Activated CD8-positive, alpha-beta memory T cell treated with anti-CD3 and anti-CD28 coated beads for 36 hours (primary cell): ENCODE data around the gene ATP10B. TPM values are rescaled to one million over a fixed set of nuclear protein-coding genes. Genes with fewer than 3 reads are reported as not detected.

Experiments
- CTCF ChIA-PET: fragments of 350-600 bp; sonication (Branson Sonifier 250); formaldehyde crosslinking; loops from one replicate; lab custom pipeline; 2021; ENCODE audit warnings: antibody characterized with exemption; lab: Charles Lee
- POLR2A ChIA-PET: fragments of 350-600 bp; sonication (Branson Sonifier 250); formaldehyde crosslinking; loops from one replicate; lab custom pipeline; 2021; ENCODE audit warnings: antibody characterized with exemption; lab: Charles Lee
- total RNA-seq, 2 experiments: library from RNA; stranded (reverse); gene quantifications; one replicate each; pipeline ENCODE4 v1.2.3, GENCODE V29; 2021

ATP10B gene
- total RNA-seq, 2 experiments from 2014 or later = not detected

GRCh38 chr5:160604484-160604883 lies 247.5 kb downstream of the ATP10B start:
- POLR2A ChIA-PET = no interaction called here
- CTCF ChIA-PET = no interaction called here

DNA sequence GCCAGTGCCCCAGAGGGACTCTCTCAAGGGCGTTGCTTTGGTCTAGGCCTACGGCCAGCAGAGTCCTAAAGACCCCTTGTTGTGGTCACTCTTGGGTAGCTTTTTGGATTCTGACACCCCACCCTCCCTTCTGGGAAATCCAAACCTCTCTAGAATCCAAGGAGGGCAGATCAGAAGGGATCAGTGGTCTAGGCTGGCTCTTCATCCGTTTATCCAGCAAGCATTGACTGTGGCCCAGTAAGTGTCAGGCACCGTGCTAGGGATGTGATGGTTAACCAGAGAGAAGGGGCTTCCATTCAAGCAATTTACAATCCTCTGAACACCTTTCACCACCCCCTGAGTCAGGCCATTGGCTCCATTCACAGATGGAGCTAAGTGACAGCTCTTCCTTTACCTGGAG lies 249.3 kb downstream of the ATP10B start:
- POLR2A ChIA-PET = no interaction called here

GRCh38 chr5:160601046-160601445 lies 251.0 kb downstream of the ATP10B start:
- ChIA-PET POLR2A (no interaction called here), CTCF (no interaction called here)

More for the DNA sequence above, 249.3 kb downstream of the ATP10B start:
- CTCF ChIA-PET = no interaction called here

DNA sequence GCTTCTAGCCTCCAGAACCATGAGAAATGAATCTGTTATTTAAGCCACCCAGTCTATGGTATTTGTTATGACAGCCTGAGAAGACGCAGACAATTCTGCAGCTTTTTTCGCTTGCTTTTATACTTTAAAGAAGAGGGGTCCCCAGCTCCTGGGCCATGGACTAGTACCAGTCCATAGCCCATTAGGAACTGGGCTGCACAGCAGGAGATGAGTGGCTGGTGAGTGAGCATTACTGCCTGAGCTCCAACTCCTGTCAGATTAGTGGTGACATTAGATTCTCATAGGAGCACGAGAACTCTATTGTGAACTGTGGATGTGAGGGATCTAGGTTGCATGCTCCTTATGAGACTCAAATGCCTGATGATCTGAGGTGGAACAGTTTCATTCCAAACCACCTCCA lies 278.7 kb downstream of the ATP10B start:
- ChIA-PET CTCF (no interaction called here), POLR2A (no interaction called here)

GRCh38 chr5:160567031-160567705 lies 284.8 kb downstream of the ATP10B start:
- ChIA-PET CTCF (no interaction called here), POLR2A (no interaction called here)

GRCh38 chr5:160565376-160565775 lies 286.6 kb downstream of the ATP10B start:
- ChIA-PET POLR2A (no interaction called here), CTCF (interaction anchor here (1.1 to 1.4 kb wide), 2 partner anchors 12 to 20 kb away, joined by 3 read pairs; no protein-coding TSS in a partner anchor)

- ChIA-PET POLR2A (no interaction called here), CTCF (no interaction called here)
These were observed 295.2 kb downstream of the ATP10B start for GRCh38 chr5:160556846-160557245.

- POLR2A ChIA-PET = no interaction called here
- CTCF ChIA-PET = no interaction called here
These were observed 295.9 kb downstream of the ATP10B start for GRCh38 chr5:160555971-160556631.

DNA sequence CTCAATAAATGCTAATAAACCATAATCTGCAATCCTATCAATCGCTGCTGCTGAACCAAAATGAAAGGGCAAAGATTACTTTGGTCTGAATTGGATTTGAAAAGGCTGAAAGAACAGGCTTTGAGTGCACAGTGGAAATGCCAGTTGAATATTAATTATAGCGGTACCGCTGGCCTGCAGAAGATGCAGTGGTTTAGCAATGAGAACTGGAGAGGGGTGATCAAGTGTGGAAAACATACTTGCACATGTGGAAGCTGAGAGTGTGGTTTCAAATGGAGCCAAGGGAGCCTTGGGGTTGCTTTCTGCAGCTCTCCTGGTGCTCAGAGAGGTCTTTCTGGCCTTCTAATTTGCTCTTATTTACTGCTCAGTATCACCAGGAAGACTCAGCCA lies 296.4 kb downstream of the ATP10B start:
- CTCF ChIA-PET = no interaction called here
- POLR2A ChIA-PET = no interaction called here

GRCh38 chr5:160550075-160550474 lies 301.9 kb downstream of the ATP10B start:
- CTCF ChIA-PET = no interaction called here
- POLR2A ChIA-PET = no interaction called here

DNA sequence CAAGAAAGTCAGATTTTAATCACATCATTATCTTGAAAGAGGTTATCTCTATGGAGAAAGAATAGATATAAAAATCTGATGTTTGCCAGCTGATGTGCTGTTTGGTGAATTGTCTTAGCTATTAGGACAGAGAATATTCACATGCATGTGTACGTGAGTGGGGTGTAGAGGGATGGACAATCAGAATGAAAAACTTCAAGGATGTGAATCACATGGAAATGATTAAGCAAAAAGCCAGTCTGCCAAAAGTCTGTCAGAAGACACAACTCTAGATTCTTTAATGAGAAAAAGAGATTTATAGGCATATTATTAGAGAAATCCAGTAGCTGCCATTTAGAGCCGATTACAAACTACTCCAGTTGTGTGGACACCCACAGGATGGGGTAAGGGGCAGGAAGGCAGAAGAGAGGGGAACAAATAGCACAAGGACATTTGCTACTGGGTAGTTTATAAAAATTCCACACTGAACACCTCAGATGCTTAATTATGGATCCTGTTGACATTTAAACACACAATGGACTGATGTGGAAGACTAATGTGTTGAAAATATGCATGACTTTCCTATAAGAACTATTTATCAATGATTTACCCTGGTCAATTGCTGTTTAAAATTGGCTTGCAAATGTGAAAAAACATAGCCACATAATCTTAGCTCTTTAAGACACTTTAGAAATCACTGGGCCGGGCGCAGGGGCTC lies 302.9 kb downstream of the ATP10B start:
- POLR2A ChIA-PET = no interaction called here

DNA sequence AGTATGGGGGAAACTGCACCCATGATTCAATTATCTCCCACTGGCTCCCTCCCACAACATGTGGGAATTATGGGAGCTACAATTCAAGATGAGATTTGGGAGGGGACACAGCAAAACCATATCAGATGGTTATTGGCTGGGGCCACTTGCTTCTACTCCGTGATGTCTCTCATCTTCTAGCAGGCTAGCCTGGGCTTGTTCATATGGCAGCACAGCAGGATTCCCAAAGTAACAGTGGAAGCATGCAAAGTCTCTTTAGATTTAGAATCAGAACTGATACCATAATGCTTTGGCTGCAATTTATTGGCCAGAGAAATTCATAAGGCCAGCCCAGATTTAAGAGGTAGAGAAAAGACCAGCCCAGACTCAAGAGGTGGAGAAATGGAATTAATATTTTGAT lies 304.1 kb downstream of the ATP10B start:
- POLR2A ChIA-PET = no interaction called here
- CTCF ChIA-PET = no interaction called here

More for the DNA sequence above, 302.9 kb downstream of the ATP10B start:
- CTCF ChIA-PET = no interaction called here

GRCh38 chr5:160547061-160547460 lies 304.9 kb downstream of the ATP10B start:
- ChIA-PET POLR2A (no interaction called here), CTCF (interaction anchor here (0.7 kb wide), 1 partner anchor 109 kb away, joined by 3 read pairs; no protein-coding TSS in a partner anchor)

DNA sequence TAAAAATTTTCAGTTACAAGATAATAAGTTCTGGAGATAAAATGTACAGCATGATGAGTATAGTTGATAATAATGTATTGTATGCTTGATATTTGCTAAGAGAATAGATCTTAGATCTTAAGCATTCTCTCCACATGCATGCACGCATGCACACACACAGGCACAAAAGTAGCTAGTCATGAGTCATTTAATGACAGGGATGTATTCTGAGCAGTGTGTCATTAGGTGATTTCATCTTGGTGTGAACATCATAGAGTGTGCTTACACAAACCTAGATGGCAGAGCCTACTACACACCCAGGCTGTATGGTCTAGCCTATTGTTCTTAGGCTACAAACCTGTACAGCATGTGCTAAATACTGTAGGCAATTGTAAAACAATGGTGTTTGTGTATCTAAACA lies 306.2 kb downstream of the ATP10B start:
- POLR2A ChIA-PET = no interaction called here

DNA sequence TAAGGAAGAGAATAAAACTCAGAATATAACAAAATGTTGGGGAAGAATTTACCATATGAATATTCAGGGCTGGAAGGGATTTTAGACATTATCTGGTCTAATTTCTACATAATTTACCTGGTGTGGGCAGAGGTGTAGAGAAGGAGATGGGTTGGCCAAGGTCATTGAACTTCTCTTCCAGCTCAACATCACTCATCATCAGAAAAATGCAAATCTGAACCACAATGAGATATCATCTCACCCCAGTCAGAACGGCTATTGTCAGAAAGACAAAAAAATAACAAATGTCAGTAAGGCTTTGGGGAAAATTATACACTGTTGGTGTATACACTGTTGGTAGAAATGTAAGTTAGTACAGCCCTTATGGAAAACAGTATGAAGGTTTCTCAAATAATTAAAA lies 308.6 kb downstream of the ATP10B start:
- ChIA-PET POLR2A (interaction anchor here (0.6 kb wide), 1 partner anchor 124 kb away, joined by 5 read pairs; no protein-coding TSS in a partner anchor), CTCF (no interaction called here)

More for the DNA sequence above, 306.2 kb downstream of the ATP10B start:
- CTCF ChIA-PET = interaction anchor here (0.6 kb wide), 1 partner anchor 19 kb away, joined by 3 read pairs; no protein-coding TSS in a partner anchor

DNA sequence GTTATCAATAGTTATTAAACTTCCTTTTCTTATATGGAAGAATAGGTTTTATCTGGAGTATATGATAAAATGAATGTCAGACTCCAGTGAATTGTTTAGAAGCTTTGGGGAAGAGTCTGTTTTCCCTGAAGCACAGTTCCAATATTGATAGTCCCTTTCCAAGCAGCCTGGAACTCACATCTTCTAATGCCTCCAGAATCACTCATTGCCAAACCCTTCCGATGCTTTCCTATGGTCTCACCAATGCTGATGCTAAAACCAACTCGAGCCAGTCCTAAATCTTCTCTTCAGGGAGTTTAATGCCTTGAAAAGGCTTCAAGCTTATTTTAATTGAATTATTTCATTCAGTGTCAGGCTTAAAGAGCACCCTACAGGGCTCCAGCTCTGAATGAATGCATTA lies 309.2 kb downstream of the ATP10B start:
- ChIA-PET POLR2A (interaction anchor here (0.6 kb wide), 1 partner anchor 123 kb away, joined by 5 read pairs; no protein-coding TSS in a partner anchor), CTCF (no interaction called here)

- CTCF ChIA-PET = no interaction called here
These were observed 309.7 kb downstream of the ATP10B start for GRCh38 chr5:160542281-160542680.

GRCh38 chr5:160539431-160539830 lies 312.6 kb downstream of the ATP10B start:
- POLR2A ChIA-PET = interaction anchor here (0.7 kb wide), 1 partner anchor 33 kb away, joined by 4 read pairs; no protein-coding TSS in a partner anchor
- CTCF ChIA-PET = interaction anchor here (0.7 kb wide), 1 partner anchor 32 kb away, joined by 3 read pairs; no protein-coding TSS in a partner anchor

More at GRCh38 chr5:160542281-160542680, 309.7 kb downstream of the ATP10B start:
- POLR2A ChIA-PET = no interaction called here

- ChIA-PET CTCF (interaction anchor here (2.0 kb wide), 1 partner anchor 28 kb away, joined by 4 read pairs; no protein-coding TSS in a partner anchor), POLR2A (no interaction called here)
These were observed 314.1 kb downstream of the ATP10B start for GRCh38 chr5:160537940-160538339.

DNA sequence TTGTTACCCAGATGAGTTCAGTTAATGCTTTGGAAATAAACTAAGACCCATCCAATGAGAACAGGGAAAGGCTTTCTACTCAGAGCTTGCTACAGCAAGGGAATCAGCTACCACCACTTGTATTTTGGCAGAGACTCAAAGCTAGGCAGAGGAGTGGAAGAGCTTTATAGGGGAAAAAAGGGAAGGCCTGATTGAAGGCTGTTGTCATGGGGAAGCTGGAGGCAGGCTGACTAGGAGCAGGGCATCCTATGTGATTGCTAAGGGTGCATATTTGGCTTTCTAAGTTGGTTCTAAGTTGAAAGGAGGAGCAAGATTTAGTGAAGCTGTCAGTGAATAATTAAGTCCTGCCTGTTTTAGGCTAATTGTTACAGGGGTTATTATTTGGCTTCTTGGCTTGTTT lies 314.9 kb downstream of the ATP10B start:
- POLR2A ChIA-PET = no interaction called here
- CTCF ChIA-PET = interaction anchor here (2.0 kb wide), 1 partner anchor 28 kb away, joined by 4 read pairs; no protein-coding TSS in a partner anchor
